DMS 273 (cell line): ENCODE data around the gene PRKACB.

Experiments used
- DNase-seq: peaks from one replicate; lab custom pipeline; 2025; ENCODE audit not compliant: unreplicated experiment; lab: John Stamatoyannopoulos, UW

The PRKACB gene

DNA sequence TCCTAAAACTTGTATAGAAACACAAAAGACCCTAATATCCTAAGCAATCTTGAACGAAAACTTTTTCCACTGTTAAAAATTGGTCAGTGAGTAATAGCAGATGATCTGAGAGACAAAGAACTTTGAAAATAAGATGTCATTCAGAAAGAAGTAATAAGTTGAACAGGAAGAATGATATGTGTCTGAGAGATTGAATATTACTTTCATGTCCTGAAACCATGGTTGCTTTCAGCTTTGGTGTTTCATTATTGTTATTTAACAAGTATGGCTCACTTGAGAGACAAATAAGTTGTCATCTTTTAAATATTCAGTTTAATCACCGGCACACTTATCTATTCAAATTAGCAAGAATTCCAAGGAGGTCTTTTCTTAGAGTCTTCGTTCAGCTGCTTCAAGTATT, 11.4 kb downstream of the PRKACB start:
- DNase-seq = no peak

DNA sequence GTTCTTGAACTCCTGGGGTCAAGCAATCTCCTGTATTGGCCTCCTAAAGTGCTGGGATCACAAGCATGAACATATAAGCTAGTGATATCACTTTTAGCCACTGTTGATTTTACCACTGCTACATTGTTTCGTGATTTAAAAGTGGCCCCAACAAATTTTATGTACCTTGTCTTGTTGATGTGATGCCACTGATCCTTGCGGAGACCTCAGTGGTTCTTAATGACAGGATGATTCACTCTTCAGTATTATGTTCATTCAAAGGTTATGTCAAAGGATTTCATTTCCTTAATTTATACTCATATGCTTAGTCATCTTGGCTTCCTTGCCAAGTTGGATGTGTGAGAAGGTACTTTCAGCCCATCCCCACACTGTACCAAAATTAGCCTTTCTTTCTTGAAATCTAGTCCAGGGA, 12.1 kb downstream of the PRKACB start:
- peak; percentile 3 for DNase-seq

DNA sequence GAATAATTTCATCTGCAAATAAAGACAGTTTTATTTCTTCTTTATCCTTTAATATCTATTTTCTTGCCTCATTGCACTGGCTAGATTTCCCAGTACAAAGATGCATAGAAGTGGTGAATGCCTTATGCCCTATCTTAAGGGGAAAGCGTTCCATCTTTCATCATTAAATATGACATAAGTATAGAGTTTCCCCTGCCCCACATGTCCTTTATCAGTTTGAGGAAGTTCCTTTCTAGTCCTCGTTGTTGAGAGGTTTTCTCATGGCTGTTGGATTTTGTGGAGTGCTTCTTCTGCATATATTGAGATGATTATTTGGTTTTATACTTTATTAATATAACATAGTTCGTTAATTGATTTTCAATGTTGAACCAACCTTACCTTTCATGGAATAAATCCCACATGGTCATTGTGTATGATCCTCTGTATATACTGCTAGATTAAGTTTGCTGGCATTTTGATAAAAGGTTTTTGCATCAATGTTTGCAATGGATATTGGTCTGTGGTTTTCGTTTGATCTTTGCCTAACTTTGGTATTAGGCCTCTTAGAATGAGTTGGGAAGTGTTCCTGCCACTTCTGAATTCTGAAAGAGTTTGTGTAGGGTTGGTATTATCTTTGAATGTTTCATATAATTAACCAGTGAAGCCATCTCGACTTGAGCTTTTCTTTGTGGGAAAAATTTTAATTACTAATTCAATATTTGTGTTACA, 15.6 kb downstream of the PRKACB start:
- DNase-seq = no peak

DNA sequence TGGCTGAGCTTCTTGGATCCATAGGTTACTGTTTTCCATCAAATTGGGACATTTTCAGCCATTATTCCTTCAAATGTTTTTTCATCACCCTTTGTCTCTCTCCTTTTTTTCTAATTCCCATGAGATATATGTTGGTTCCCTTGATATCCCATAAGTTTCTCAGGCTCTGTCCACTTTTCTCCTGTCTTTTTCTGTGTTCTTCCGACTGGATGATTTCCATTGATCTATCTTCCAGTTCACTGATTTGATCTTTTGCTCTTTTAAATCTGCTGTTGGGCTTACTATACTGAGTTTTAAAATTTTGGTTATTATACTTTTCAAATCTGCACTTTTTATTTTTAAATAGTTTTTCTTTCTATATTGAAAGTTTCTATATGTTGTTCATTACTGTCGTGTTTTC, 18.2 kb downstream of the PRKACB start:
- DNase-seq = no peak

DNA sequence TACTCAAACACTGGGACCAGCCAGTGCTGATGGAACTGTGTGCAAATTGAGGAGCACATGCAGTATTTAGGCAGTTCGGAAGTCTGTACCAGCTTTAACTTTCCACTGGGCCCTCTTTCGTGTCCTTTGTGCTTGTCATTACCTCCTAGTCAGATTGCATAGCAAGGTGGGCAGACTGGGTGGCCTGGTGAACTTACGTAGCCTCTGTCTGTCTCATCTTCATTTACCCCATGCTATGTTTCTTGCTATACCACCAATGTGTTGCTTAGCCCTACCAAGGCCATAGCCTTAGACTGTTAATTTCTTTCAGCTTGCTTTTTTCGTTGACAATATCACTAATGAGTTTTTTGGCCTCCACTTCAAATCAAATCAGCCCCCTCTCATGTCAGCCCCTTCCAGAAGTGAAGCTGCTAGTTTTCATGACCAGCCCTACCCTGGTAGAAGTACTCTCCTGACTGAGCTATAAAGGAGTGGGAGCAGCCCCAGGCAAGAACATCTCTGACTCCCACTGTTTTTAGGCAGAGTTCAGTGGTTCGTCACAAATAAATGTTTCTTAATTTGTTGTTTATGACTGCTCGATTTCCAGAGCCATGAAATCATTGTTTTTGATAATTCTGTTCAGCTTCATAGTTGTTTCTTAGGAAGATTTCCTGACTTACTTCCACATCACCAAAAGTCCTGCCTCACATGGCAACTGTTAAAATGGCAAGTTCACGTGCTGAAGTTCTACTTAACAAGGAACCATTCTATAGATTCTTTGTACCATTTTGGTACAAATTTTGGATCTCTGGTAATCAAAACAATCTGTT, 19.3 kb downstream of the PRKACB start:
- DNase-seq = no peak

DNA sequence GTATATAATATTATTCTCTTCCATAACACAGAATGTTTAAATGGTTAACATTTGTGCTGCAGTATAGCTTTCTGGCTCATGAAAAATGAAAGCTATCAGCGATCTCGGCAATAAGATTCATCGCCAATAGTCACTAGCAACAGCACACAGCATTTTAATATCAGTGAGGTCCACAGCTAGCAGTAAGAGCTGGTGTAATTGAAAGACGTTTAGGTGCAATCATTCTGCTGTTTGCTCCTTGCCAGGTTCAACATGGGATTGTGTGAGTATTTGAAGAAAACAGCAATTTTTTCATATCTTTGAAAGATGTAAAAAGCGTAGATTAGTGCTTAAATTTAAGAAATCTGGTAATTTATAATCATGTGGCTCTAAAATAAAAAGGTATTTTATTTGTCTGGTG, 20.1 kb downstream of the PRKACB start:
- DNase-seq = no peak

DNA sequence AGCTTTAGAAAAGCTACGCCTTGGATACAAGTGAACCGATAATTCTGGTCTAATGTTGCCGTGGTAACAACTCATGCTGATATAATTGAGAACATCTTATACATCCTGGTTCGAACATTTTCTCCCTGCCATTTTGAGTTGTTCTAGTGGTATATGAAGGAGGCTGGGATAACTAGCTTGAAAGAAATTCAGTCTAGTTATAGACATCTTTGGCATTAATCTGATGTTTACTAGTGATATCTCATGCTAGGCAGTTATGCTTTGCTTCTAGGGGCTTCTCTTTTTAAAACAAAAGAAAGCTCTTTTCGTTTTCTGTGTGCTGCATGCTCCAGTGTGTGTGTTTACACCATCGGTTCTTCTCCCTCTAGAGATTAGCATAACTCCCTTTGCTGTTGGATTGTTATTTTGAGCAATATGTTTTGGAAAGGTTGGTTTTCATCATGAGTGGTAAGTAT, 20.5 kb downstream of the PRKACB start:
- peak; percentile 1 for DNase-seq

DNA sequence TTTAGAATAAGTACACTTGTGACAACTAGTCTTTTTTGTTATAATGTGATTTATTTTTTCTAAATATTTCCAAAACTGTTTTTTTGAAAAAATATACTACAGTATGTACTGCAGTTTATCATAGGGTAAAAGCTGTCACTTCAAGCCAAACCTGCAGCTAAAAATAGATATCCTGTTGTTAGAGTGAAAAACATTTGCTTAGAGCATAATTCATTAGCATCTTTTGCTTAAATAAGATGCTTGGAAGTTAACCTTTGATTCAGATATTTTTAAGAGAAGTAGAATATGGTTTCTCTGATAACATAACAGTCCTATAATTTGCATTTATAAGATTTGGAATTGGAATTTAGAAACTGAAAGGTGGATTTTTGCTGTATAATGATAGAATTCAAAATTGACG, 21.5 kb downstream of the PRKACB start:
- no peak for DNase-seq

DNA sequence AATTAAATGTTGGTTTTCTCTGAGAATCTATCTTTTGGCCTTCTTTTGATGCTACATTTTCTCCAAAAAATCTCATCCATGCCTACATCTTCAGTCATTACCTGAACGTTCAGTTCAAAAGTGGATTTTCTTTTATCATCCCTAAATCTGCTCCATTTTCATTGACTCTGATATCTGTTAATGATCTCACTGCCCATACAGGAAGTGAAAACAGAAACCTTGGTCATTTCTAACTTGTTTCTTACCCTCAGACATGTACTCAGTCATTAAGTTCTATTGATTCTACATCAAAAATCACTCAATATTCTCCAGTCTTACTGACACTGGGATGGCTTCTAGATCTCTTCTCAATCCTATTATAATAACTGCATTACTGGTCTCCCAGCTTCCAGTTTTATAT, 22.7 kb downstream of the PRKACB start:
- no peak for DNase-seq

DNA sequence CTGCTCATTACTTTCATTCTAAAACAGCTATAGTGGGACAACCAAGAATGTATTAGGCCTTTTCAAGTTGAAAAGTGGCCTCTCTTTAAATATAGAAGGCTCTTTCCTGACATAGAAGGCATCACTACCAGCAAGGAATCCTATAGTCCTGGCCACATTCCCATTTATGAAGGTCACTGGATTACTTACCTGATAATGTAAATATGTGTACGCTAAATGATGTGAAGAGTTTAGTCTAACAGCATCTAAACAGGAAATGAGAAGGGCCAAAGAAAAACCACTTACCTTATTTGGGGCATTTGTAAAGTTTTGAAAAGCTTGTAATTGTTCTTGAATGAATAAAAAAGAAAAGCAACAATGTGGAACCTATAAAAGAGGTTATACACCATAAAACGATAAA, 24.7 kb downstream of the PRKACB start:
- DNase-seq = no peak

DNA sequence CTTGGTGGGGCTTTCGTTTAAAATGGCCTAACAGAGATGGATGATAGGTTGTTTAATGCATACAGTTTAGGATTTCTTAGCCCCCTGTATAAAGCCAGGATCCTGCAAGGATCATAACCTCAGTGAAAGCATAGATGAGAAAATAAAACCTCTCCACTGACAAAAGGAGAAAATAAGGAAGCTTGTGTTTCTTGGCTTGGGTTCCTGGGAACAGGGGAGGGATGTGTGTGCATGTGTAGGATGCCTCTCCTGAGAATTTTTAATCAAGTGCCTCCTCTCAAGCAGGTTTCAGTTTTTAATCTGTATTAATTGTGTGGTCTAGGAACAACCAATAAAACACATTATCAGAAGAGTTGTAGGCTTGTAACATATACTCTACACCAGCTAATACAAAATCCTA, 26.1 kb downstream of the PRKACB start:
- no peak for DNase-seq

DNA sequence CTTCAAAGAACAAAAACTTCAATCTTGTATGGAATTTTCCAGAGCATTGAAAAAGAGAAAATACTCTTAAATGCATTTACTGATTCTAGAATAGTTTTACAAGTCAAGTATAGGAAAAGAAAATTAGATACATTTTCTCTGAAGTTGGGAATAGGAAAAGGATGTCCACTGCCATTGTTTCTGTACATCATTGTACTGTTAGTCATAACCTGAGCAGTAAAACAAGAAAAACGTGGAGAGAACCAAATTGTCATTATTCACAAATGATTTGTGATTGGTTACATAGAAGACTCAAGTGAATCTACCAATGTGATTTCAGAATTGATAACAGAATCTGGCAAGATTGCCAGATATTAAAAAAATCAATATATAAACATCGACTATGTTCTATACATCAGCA, 27.4 kb downstream of the PRKACB start:
- no peak for DNase-seq

DNA sequence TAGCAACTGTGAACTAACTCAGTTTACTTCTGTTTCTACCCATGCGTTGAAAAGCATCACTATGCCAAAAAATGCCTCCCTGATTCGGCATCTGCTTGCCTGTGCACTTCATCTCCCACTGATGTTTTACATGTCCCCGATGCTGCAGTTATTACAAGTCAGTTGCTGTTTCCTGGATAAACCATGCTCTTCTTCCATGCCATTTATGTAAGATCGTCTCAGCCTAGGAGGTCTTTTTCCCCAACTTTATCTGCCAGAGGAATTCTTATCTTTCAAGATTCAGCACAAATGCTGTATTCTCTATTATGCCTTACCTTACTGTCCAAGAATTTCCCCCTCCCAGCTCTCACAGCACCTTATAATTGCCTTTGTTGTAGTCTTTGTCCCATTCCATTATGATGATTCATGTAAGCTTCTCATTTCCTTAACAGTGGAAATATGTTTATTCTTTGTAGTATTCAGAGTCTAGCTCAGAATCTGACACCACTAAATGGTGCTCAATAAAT, 30.0 kb downstream of the PRKACB start:
- no peak for DNase-seq

DNA sequence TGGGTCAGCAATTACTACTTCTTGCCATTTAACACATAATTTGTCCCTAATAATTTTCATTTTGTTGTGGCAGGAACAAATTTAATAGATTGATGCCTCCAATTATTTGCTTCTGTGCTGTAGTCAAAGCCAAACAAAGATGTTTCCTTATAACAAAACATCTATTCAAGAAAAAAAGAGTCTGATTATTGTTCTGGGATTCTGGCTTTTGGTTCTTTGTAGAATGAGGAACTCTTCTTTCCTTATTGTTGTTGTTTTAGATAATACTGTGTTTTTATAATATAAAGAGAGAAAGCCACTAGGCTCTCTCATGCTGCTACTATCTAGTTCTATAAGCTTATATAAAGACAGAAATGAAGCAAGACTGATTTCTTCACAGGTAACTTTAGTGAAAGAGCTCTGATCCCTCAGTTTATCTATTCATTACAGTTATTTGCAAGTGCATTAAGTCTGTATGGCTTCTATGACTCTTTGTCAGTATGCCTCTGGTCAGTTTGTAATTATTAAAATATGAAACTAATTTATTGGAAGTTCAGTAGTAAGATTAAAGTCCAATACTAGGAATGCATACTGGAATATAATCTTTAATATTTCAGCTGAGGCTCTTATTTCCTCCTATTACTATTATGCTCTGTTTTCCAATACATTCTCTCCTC, 37.4 kb downstream of the PRKACB start:
- no peak for DNase-seq

DNA sequence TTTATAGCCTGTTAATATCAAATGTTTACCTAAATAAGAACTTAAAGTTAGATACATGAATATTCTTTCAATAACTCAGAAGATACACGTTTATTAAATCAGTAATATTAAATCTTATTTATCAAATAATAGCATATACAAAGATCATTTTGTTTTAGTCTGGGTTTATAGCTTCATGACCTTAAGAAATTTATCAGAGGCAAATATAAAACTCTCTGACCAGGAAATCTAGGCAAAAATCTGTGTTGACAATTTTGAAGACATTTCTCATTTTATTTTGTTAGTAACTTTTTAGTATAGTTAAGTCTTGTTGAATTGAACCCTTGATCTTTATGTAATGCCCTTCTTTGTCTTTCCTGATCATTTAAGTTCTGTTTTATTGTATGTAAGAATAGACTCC, 46.4 kb downstream of the PRKACB start:
- no peak for DNase-seq

DNA sequence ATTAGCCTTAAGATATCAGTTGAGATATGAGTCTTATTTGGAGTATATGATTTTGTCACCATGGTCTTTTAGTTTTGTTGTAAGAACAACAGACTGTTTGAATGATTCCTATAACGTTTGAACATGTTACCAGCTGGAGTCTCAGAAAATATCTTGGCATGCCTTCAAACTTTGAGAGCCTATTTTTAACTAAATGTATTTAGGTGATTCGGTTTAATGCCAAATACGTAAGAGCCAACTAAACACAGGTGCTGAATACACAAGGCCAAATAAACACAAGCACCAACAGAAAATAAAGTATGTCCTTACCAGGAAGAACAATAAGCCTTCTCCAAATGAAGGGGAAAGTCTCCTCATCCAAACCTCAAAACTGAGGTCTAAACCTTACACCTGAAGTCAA, 48.6 kb downstream of the PRKACB start:
- DNase-seq = no peak

DNA sequence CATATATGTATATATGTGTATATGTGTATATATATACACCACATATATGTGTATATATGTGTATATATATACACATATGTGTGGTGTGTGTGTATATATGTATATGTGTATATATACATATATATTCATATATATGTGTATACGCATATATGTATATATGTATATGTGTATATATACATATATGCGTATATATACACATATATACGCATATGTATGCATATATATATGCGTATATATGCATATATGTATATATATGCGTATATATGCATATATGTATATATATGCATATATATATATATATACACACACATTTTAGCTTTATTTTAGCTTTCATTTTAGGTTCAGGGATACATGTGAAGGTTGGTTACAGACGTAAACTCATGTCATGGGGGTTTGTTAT, 54.8 kb downstream of the PRKACB start:
- no peak for DNase-seq

DNA sequence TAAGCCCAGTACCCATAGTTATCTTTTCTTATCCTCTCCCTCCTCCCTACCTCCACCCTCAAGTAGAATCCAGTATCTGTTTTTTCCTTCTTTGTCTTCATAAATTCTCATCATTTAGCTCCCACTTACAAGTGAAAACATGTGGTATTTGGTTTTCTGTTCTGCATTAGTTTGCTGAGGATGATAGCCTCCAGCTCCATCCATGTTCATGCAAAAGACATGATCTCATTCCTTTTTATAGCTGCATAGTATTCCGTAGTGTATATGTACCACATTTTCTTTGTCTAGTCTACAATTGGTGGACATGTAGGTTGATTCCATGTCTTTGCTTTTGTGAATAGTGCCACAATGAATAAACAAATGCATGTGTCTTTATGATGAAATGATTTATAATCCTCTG, 55.2 kb downstream of the PRKACB start:
- DNase-seq = no peak

DNA sequence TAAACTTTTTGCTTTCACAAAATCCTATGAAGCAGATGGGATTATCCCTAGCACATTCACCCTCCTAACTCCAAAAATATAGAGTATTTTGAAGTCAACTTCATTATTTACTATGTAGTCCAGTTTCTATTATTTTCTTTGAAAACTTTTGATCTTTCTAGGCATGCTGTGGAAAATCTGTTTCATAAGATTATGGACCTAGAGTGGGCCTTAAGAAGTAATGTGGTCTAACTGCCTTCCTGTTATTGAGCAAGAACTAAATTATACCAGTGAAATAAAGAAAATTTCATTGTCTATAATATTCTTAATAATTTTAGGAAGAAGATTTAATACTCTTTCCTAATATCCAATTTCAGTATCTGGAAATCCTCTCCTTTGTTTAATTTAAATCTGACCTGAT, 58.1 kb downstream of the PRKACB start:
- no peak for DNase-seq

DNA sequence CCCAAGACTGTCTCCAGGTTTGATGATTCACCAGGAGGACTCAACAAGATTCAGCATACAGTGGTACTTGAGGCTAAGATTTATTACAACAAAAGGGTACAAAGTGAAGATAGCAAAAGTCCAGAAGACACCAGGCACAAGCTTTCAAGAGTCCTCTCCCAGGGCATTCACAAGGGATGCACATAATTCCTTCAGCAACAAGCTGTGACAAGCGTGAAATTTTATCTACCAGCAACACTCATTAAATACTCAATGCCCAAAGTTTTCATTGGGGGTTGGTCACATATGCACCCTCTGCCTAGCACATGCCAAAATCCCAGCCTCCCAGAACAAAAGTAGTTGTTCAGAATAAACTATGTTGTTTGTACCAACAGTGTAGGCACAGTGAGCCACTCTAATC, 62.3 kb downstream of the PRKACB start:
- DNase-seq = peak; percentile 39

DNA sequence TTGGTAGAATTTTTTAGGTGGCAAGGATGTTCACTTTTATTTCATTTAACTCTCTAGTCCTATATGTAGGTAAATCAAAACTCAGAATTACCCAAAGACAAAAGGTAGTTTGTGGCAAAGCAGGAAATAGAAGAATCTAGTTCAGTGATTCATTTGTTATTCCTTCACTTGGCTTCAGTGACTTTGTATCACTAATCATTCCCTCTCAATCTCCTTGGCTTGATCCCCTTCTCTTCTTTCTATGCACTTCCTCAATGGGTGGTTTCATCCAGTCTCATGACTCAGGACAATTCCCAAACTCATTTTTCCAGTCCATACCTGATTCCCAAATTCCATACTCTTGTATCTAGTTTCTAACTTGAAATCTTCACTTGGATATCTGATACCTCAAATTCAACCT, 64.9 kb downstream of the PRKACB start:
- no peak for DNase-seq
